Neural cell (in vitro differentiated cells): Measurements from ENCODE around the gene ATXN3. TPM values are rescaled to one million over a fixed set of nuclear protein-coding genes. Genes with fewer than 3 reads are reported as not detected.

Experiments
- H2AFZ ChIP-seq: fragments of 200-600, 300-800 bp; sonication (generic), shearing (Covaris generic); 2 replicates; pipeline ENCODE4 v1.6.0; 2014; ENCODE audit warnings: low read depth, mild to moderate bottlenecking, antibody characterized with exemption, low read length, moderate library complexity
- H3F3A ChIP-seq: fragments of 200-600 bp; shearing (Covaris generic); 2 replicates; pipeline ENCODE4 v1.6.1; 2016; ENCODE audit warnings: mild to moderate bottlenecking, moderate library complexity, mixed read lengths, antibody characterized with exemption, low read length; ENCODE audit not compliant: insufficient read depth, poor library complexity, severe bottlenecking
- H3K27ac ChIP-seq: fragments of 200-600, 300-800 bp; sonication (generic), shearing (Covaris generic); 2 replicates; pipeline ENCODE4 v1.5.1; 2014; ENCODE audit warnings: mild to moderate bottlenecking, low read length, moderate library complexity
- H3K27me3 ChIP-seq: fragments of 300-800, 200-600 bp; sonication (generic), shearing (Covaris generic); 2 replicates; pipeline ENCODE4 v1.6.0; 2014; ENCODE audit warnings: mild to moderate bottlenecking, low read depth, low read length, moderate library complexity; ENCODE audit not compliant: insufficient read depth
- H3K36me3 ChIP-seq: fragments of 300-800, 200-600 bp; sonication (generic), shearing (Covaris generic); 2 replicates; pipeline ENCODE4 v1.5.1; 2014; ENCODE audit warnings: mild to moderate bottlenecking, antibody characterized with exemption, low read length, moderate library complexity; ENCODE audit not compliant: insufficient read depth
- H3K4me2 ChIP-seq: fragments of 300-800, 200-600 bp; sonication (generic), shearing (Covaris generic); 2 replicates; pipeline ENCODE4 v1.6.0; 2014; ENCODE audit warnings: mild to moderate bottlenecking, low read length
- H3K4me3 ChIP-seq: fragments of 300-800, 200-600 bp; sonication (generic), shearing (Covaris generic); 2 replicates; pipeline ENCODE4 v1.5.1; 2014; ENCODE audit warnings: mild to moderate bottlenecking, low read length, moderate library complexity
- H3K79me2 ChIP-seq: fragments of 200-600 bp; shearing (Covaris generic); replicated peaks from 2 replicates; pipeline ENCODE4 v1.6.0; 2014; ENCODE audit warnings: mild to moderate bottlenecking, low read length, moderate library complexity; ENCODE audit not compliant: insufficient read depth
- H3K9ac ChIP-seq: fragments of 300-800, 200-600 bp; sonication (generic), shearing (Covaris generic); 2 replicates; pipeline ENCODE4 v1.6.1; 2016; ENCODE audit warnings: mild to moderate bottlenecking, low read length, mixed read lengths
- H3K9me2 ChIP-seq: fragments of 200-600 bp; shearing (Covaris generic); 2 replicates; pipeline ENCODE4 v1.6.1; 2016; ENCODE audit warnings: mild to moderate bottlenecking, low read length, mixed read lengths; ENCODE audit not compliant: insufficient read depth
- H3K9me3 ChIP-seq: fragments of 200-600, 300-800 bp; sonication (generic), shearing (Covaris generic); 2 replicates; pipeline ENCODE4 v1.6.1; 2016; ENCODE audit warnings: mild to moderate bottlenecking, mixed run types, low read length, moderate library complexity, mixed read lengths
- H4K20me1 ChIP-seq: fragments of 200-600 bp; shearing (Covaris generic); 2 replicates; pipeline ENCODE4 v1.6.1; 2016; ENCODE audit warnings: mild to moderate bottlenecking, mixed run types; ENCODE audit not compliant: insufficient read depth
- EP300 ChIP-seq: fragments of 450-650 bp; conservative IDR thresholded peaks from 2 replicates; pipeline ENCODE4 v1.6.1; 2014; ENCODE audit warnings: antibody characterized with exemption, mild to moderate bottlenecking, moderate library complexity; ENCODE audit not compliant: poor library complexity, severe bottlenecking
- EZH2 ChIP-seq: fragments of 200-600, 300-800 bp; shearing (Covaris generic), sonication (generic); IDR thresholded peaks from 2 replicates; pipeline ENCODE4 v1.6.1; 2014; ENCODE audit warnings: antibody characterized with exemption, low read length, borderline replicate concordance, mild to moderate bottlenecking; ENCODE audit not compliant: insufficient read depth, poor library complexity, severe bottlenecking
- MXI1 ChIP-seq: fragments of 450-650 bp; conservative IDR thresholded peaks from 2 replicates; pipeline ENCODE4 v1.6.1; 2014; ENCODE audit warnings: antibody characterized with exemption, mild to moderate bottlenecking; ENCODE audit not compliant: poor library complexity, severe bottlenecking
- POLR2AphosphoS5 ChIP-seq: IDR thresholded peaks from 2 replicates; pipeline ENCODE4 v1.6.1; 2012
- RAD21 ChIP-seq: fragments of 450-650 bp; conservative IDR thresholded peaks from 2 replicates; pipeline ENCODE4 v1.6.1; 2014; ENCODE audit warnings: antibody characterized with exemption, mild to moderate bottlenecking, moderate library complexity
- REST ChIP-seq: IDR thresholded peaks from 2 replicates; pipeline ENCODE4 v1.6.1; 2012; ENCODE audit warnings: borderline replicate concordance
- SMC3 ChIP-seq: fragments of 450-650 bp; conservative IDR thresholded peaks from 2 replicates; pipeline ENCODE4 v1.6.1; 2014; ENCODE audit warnings: antibody characterized with exemption, mild to moderate bottlenecking, moderate library complexity; ENCODE audit not compliant: poor library complexity
- TAF1 ChIP-seq: IDR thresholded peaks from 2 replicates; pipeline ENCODE4 v1.6.1; 2012; ENCODE audit warnings: low read depth
- polyA plus RNA-seq: library from polyadenylated mRNA; depleted of rRNA; stranded (reverse); fragments of >200 nt; gene quantifications from 2 replicates; pipeline ENCODE4 v1.2.3, GENCODE V29; 2014
- TF ChIP-seq, protein P1 (sequence below): fragments of 450-650 bp; IDR thresholded peaks from 2 replicates; pipeline ENCODE4 v1.5.1; 2014; ENCODE audit warnings: antibody characterized with exemption, mild to moderate bottlenecking, moderate library complexity; ENCODE audit not compliant: poor library complexity, severe bottlenecking

Gene ATXN3
- polyA plus RNA-seq, 1 donor from 2014 or later = 16.7 TPM

- H2AFZ ChIP-seq = no peak overlapping the region
- H3K27me3 ChIP-seq = no peaks in the 10 kb centered on the region
- no peak overlapping the region for H3K27ac ChIP-seq
- H3K9ac ChIP-seq = no peak overlapping the region
- H4K20me1 ChIP-seq = no peaks in the 10 kb centered on the region
- no peaks in the 10 kb centered on the region for H3K9me3 ChIP-seq
- H3F3A ChIP-seq = no peaks in the 10 kb centered on the region
- TF ChIP-seq REST = no peak
- TF ChIP-seq, protein P1, sequence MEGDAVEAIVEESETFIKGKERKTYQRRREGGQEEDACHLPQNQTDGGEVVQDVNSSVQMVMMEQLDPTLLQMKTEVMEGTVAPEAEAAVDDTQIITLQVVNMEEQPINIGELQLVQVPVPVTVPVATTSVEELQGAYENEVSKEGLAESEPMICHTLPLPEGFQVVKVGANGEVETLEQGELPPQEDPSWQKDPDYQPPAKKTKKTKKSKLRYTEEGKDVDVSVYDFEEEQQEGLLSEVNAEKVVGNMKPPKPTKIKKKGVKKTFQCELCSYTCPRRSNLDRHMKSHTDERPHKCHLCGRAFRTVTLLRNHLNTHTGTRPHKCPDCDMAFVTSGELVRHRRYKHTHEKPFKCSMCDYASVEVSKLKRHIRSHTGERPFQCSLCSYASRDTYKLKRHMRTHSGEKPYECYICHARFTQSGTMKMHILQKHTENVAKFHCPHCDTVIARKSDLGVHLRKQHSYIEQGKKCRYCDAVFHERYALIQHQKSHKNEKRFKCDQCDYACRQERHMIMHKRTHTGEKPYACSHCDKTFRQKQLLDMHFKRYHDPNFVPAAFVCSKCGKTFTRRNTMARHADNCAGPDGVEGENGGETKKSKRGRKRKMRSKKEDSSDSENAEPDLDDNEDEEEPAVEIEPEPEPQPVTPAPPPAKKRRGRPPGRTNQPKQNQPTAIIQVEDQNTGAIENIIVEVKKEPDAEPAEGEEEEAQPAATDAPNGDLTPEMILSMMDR = no peak
- TF ChIP-seq MXI1 = no peak
- TF ChIP-seq TAF1 = no peak
- no peak for TF ChIP-seq POLR2AphosphoS5
- no peak for TF ChIP-seq SMC3
- TF ChIP-seq EP300 = no peak
- no peak for TF ChIP-seq EZH2
- no peak for TF ChIP-seq RAD21
- no peaks in the 10 kb centered on the region for H3K79me2 ChIP-seq
- H3K4me3 ChIP-seq = no peak overlapping the region
- no peaks in the 10 kb centered on the region for H3K9me2 ChIP-seq
- no peaks in the 10 kb centered on the region for H3K36me3 ChIP-seq
- H3K4me2 ChIP-seq = no peak overlapping the region
Measured at GRCh38 chr14:92026548-92027190, 79.7 kb downstream of the ATXN3 start.

- Histone ChIP-seq H3K27me3 (no peaks in the 10 kb centered on the region), H3K36me3 (no peaks in the 10 kb centered on the region), H3K4me2 (no peak overlapping the region), H4K20me1 (no peaks in the 10 kb centered on the region), H3K79me2 (no peaks in the 10 kb centered on the region), H3K27ac (no peak overlapping the region), H3K4me3 (no peak overlapping the region), H2AFZ (no peak overlapping the region), H3K9ac (no peak overlapping the region), H3K9me3 (no peaks in the 10 kb centered on the region), H3F3A (no peaks in the 10 kb centered on the region), H3K9me2 (no peaks in the 10 kb centered on the region)
- TF ChIP-seq TAF1 = no peak
- TF ChIP-seq, protein P1 = no peak
- no peak for TF ChIP-seq POLR2AphosphoS5
- no peak for TF ChIP-seq RAD21
- no peak for TF ChIP-seq SMC3
- TF ChIP-seq EZH2 = no peak
- TF ChIP-seq REST = no peak
- TF ChIP-seq EP300 = no peak
- TF ChIP-seq MXI1 = no peak
Measured at GRCh38 chr14:92022036-92022435, 84.3 kb downstream of the ATXN3 start.
